ENCODE data around the gene ALDH5A1.

Gene ALDH5A1

DNA sequence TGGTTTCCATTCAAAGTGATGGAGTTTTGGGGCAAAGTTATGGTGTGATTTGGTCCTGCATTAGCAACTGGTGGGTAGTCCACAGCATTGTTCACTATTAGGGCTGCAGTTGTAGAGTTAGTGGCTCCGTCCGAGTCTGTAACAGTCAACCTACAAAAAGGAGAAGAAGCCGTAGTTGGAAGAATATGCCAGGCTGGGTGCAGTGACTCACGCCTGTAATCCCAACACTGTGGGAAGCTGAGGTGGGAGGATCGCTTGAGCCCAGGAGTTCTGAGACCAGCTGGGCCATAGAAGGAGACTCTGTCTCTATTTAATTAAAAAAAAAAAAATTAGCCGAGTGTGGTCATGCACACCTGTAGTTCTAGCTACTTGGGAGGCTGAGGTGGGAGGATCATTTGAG is 81.7 kb downstream of the ALDH5A1 start:
- no peak for DNase-seq

DNA sequence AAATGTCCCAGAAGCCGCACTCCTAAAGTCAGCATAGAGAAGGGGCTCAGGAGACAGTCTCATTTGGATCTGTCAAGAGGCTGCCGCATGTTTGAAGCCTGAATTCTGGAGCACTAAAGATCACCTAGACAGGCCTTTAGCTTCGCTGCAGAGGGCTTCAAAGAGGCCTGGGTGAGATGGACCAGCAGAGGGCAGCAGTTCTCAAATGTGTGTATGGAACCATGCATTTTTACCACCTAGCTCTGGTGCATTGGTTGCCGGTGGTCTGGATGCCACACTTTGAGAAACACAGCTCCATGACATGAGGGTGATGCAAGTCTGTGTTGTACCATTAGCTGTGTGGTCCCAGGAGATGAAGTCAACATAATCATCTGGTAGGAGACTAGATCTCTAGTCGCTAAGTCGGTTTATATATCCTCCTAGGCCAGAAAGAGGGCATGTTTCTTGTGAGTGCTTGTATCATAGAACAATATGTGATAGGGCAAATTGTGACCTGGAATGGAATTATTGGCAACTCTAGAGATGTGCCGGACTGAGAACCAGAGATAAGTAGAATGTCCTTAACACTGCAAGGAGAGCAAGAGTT is 86.4 kb downstream of the ALDH5A1 start:
- DNase-seq = peak; percentile 77

- peak; percentile 65 for DNase-seq
Measured at GRCh38 chr6:24583463-24584381, 89.0 kb downstream of the ALDH5A1 start.

DNA sequence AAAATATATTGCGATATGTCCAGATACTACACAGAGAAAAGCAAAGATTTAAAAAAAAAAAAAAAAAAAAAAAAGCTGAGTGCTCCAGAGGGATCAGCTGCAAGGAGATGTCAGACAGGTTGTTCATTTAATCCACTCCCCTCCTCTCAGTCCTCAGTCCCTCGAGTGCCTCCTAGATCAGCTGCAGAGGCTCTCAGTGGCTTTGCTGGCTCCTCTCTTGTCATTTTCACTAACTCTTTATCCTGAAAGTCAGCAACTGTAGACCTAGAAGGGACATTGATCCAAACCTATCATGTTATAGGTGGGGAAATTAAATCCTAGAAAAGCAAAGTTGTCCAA is 89.6 kb downstream of the ALDH5A1 start:
- DNase-seq = no peak

All from stimulated activated CD4-positive, alpha-beta T cell treated with anti-CD3 and anti-CD28 coated beads, Interleukin-1b, Interleukin-23, amount 100 ng/mL, for 48 hours (primary cell).